CD4-positive, alpha-beta T cell treated with Interleukin-2 at 100 ng/mL for 4 hours (primary cell): ENCODE results near the gene INTS3.
"Not testable (repeated sequence)": the region's sequence is repeated elsewhere in the genome, so short reads cannot be mapped to it uniquely, and the experiment has no call there.

Experiments used
- DNase-seq: peaks from one replicate; pipeline ENCODE4 v3.0.0-alpha.2; 2020; ENCODE audit warnings: low spot score

Gene INTS3

DNA sequence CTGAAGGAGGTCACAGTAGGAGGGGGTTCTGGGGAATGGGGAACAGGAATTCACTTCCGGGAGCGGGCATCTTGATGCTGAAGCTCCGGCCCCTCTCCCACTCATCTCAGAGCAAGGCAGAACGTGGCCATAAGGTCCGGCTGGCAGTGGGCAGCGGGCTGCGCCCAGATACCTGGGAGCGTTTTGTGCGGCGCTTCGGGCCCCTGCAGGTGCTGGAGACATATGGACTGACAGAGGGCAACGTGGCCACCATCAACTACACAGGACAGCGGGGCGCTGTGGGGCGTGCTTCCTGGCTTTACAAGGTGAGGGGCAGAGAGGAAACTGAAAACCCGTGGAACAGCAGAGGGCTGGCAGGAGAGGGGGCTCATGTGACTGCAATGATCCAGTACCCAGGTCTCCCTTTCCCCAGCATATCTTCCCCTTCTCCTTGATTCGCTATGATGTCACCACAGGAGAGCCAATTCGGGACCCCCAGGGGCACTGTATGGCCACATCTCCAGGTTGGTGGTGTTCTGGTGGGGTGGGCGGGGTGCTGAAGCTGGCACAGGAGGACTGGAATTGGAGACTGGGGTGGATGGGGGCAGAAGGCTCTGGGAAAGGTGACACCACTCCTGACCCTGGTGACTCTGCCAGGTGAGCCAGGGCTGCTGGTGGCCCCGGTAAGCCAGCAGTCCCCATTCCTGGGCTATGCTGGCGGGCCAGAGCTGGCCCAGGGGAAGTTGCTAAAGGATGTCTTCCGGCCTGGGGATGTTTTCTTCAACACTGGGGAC lies 50.4 kb downstream of the INTS3 start:
- DNase-seq = no peak

DNA sequence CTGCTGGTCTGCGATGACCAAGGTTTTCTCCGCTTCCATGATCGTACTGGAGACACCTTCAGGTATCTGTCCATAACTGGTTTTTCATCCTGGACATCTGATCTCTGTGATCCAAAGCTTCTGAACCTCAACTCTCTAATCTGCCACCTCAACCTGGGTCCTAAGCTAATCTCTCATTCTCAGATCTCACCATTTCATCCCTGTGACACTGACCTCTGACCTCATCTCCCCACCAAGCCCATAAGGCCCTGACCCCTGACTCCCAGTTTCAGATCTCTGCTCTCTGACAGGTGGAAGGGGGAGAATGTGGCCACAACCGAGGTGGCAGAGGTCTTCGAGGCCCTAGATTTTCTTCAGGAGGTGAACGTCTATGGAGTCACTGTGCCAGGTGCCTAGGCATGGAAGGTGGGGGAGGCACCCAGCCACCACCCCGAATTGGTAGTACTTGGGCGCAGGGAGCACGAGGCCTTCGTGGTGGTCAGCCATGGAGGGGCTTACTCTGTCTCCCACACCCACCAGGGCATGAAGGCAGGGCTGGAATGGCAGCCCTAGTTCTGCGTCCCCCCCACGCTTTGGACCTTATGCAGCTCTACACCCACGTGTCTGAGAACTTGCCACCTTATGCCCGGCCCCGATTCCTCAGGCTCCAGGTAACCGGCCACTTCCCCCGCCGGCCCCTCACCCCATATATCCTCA lies 51.1 kb downstream of the INTS3 start:
- DNase-seq = no peak

DNA sequence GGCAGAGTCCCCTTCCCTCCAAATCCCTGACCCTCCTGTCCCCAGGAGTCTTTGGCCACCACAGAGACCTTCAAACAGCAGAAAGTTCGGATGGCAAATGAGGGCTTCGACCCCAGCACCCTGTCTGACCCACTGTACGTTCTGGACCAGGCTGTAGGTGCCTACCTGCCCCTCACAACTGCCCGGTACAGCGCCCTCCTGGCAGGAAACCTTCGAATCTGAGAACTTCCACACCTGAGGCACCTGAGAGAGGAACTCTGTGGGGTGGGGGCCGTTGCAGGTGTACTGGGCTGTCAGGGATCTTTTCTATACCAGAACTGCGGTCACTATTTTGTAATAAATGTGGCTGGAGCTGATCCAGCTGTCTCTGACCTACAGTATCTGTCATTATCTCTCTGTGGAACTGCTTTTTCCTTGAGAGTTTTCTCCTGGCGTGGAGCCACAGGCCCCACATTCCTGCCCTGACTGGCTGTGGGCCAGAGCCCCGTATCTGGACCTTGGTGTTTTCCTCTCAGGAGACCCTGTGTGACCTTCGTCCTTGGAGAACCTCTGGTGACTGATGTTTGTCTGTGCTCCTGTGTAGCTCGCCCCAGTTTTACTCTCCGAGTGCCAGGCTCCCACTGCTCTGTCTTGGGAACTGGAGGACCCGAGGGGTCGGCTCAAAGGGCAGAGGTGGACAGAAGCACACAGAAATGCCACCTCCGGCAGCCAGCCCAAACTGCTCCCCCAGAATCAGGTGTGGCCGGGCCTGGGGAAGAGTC lies 52.1 kb downstream of the INTS3 start:
- DNase-seq = no peak

DNA sequence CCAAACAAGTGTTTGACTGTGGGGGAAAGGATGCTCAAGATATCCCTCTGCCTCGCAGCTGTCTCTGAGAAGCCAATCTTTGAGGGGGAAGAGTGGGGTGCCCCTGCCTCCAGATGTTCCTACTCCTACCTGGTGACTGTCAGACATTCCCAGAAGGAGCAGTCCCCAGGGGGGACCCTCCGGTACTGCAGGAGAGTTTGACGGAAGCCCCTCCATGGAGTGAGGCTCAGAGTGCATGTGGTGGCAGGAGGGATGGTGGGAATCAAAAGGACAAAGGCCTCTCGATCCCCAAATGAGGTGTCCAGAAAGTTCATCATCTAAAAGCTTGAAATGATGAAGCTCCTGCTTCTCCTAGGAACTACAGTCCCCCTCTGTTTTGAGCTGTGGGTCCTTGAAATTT lies 52.7 kb downstream of the INTS3 start:
- no peak for DNase-seq

DNA sequence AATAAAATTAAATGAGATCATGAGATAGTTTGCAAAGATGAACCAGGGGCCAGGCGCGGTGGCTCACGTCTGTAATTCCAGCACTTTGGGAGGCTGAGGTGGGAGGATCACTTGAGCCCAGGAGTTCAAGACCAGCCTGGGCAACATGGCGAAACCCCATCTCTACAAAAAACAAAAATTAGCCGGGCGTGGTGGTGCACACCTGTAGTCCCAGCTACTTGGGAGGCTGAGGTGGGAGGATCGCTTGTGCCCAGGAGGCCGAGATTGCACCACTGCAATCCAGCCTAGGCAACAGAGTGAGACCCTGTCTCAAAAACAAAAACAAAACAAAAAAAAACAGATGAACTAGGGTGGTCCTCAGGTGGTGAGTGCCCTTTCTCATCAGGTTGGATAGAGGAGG lies 54.8 kb downstream of the INTS3 start:
- not testable (repeated sequence) for DNase-seq

DNA sequence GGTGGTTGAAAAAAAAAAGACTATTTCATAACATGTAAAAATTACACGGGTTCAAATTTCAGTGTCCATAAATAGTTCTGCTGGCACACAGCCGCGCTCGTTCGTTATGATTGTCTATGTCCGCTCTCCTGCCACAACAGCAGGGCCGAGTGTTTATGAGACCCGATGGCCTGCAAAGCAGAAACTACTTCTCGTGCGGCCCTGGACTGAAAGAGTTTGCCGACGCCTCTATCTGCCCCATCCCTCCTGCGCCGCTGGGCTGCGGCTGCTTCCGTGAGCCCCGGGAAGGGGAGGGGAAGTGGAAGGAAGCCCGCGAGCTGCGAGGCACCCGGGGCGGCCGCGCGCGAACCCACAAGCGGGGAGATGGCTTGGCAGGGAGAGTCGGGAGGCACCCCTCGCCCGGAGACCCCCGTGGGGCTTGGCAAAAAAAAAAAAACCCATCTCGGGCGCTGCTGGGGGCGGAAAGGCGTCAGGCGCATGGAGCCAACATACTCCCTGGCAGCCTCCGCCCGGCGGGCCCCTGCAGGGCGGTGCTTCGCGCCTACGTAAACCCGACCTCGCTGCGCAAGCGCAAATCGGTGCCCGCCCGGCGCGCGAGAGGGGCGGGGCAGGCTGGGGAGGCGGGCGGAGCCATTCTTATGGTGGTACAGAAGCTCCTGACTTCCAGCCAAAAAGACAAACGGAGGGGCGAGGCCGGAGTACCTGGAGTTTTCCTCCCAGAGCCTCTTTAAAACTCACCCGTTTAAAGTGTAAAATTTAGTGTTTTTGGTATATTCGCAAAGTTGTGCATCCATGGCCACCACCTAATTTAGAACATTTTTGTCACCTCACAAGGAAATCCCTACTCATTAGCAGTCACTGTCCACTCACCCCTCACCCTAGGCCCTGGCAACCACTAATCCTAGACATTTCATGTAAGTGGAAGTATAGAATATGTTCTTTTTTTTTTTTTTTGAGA lies 55.7 kb downstream of the INTS3 start:
- DNase-seq = peak; percentile 93

DNA sequence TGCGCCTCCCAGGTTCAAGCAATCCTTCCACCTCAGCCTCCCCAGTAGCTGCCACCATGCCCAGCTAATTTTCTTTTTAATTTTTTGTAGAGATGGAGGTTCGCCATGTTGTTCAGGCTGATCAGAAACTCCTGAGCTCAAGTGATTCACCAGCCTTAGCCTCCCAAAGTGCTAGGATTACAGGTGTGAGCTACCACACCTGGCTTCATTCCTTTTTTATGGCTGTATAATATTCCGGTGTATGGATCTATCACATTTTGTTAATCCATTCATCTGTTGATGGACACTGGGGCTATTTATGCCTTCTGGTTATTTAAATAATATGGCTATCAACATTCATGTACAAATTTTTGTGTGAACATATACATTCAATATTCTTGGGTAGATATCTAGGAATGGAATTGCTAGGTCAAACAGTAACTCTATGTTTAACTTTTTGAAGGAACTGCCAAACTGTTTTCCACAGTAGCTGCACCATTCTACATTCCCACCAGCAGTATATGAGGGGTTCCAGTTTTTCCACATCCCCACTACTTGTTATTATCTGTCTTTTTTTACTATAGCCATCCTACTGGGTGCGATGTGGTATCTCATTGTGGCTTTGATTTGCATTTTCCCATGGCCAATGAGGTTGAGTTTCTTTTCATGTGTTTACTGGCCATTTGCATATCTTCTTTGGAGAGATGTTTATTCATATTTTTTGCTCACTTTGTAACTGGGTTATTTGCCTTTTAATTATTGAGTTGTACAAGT lies 58.4 kb downstream of the INTS3 start:
- no peak for DNase-seq

DNA sequence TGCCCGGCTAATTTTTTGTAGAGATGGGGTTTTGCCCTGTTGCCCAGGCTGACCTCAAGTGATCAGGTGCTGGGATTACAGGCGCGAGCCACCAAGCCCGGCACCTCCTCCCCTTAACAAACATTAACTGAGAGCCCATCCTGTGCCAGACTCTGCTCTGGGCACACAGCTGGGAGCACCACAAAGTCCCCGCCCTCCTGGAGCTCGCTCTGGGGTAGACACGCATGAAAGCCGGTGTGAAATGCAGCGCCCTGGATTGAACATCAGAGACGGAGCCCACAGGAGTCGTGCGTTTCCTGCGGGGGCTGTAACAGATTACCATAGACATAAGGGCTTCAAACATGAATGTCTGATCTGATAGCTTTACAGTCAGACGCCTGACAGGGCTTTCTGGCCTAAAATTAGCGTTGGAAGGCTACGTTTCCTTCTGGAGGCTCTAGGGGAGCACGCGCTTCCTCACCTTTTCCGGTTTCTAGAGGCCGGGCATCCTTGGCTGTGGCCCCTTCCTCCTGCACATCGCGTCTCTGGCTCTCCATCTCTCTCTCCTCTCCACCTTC lies 61.7 kb downstream of the INTS3 start:
- DNase-seq = no peak

DNA sequence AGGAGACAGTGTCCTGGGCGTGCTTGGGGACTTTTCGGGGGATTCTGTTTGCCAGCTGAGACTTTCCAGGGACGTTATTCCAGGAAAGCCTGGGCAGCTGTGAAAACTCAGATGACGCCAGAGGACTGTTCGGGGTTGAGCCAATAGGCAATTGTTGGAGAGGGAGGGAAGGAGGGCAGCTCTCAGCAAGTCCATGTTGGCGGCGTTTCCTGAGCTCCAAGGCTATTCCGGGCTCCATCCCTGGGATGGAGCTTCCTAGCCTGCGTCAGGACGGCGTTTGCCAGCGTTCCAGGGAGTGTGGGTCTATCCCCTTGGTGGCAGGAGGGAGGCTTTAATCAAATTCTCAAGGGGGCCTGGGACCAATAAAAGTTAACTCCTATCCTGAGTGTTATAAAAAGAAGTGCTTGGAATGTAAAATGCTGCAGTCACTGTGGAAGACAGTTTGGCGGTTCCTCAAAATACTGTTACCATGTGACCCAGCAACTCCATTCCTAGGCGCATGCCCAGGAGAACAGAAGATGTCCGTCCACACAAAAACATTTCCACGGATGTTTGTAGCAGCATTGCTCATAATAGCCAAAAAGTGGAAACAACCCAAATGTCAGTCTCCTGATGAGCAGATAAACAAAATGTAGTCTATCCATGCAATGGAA lies 62.6 kb downstream of the INTS3 start:
- DNase-seq = no peak

DNA sequence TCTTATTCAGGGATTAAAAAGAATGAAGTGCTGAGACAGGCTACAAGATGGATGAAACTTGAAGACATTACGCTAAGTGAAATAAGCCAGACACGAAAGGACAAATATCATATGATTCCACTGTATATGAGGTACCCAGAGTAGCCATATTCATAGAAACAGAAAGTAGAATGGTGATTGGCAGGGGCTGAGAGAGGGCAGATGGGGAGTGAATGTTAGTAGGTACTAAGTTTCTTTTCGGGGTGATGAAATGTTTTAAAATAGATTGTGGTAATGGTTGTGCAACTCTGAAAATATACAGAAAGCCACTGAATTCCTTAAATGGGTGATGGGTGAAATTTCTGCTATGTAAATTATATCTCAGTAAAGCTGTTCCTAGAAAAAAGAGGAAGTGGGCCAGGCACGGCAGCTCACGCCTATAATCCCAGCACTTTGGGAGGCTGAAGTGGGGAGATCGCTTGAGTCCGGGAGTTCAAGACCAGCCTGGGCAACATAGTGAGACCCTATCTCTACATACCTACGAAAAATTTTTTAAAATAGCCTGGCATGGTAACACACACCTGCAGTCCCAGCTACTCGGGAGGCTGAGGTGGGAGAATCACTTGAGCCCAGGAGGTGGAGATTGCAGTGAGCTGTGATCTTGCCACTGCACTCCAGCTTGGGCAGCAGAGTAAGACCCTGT lies 63.3 kb downstream of the INTS3 start:
- peak; percentile 32 for DNase-seq

DNA sequence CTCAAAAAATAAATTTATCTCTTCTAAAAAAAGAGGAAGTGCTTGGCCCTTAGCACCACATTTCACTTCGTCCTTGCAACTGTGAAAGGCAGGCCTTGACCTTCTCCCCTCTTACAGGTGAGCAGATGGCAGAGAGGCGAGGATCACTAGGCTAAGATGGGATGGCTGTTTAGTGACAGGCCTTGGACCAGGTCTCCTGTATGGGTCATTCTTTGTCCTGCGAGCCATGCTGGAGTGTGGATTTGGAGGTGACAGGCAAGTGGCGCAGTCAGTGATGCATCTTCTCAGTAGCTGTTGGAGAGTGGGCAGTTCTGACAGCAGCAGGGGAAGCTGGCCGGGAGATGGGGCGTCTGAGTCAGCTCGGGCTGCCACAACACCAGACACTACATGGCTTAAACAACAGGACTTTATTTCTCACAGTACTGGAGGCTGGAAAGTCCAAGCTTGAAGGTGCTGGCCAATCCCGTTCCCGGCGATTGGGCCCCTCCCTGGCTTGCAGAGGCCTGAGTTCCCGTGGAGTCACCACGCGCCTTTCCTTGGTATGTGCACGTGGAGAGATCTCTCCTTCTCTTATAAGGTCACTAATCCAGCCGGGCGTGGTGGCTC lies 63.9 kb downstream of the INTS3 start:
- no peak for DNase-seq

DNA sequence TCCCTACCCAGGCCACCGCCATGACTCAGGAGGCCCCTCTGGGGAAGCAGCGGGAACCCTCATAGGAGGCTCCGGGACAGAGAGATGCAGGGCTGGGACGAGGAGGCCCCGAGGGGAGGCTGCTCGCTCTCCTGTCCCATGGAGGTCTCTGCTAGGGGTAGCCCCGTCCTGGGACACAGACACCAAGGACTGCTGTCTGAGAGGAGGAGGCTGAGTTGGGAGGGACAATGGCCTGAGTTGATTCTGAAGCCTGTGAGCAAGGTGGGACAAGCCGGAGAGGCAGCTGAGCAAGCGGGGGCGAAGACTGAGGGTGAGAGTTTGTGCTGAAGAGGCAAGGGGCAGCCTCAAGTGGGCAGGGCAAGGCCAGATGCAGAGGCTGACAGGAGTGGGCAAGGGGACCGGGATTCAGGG lies 64.8 kb downstream of the INTS3 start:
- DNase-seq = no peak

DNA sequence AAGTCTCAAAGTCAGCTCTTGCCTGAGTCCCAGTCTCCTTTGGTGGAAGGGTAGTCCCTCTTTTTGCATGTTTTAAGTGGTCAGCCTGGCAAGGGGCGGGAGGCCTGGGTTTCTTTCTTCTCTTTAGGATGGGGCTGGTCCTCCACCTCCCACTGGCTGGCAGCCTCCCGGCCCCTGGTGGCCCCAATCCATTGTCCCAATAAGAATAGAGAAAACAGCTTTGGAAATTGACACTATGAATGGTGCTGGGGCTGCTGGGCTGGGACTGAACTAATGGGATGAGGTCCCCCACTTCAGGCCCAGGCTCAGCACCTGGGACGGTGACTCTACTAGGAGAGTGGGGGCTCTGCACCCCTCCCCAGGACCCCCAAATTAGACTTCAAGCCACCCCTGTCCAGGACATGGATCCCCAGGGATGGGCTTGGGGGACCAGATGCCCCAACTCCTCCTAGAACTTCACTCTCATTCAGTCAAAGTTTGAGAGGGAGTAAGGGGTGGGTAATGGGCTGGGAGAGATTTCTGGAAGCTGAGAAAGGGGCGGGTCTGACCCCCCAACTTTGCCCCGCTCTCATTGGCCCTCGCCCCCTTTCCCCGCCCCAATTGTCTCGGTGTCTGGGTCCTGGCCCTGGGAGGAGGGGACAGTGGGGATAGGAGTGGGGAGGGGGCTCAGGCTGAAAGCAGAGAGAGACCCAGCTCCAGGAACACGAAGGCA lies 65.6 kb downstream of the INTS3 start:
- no peak for DNase-seq

DNA sequence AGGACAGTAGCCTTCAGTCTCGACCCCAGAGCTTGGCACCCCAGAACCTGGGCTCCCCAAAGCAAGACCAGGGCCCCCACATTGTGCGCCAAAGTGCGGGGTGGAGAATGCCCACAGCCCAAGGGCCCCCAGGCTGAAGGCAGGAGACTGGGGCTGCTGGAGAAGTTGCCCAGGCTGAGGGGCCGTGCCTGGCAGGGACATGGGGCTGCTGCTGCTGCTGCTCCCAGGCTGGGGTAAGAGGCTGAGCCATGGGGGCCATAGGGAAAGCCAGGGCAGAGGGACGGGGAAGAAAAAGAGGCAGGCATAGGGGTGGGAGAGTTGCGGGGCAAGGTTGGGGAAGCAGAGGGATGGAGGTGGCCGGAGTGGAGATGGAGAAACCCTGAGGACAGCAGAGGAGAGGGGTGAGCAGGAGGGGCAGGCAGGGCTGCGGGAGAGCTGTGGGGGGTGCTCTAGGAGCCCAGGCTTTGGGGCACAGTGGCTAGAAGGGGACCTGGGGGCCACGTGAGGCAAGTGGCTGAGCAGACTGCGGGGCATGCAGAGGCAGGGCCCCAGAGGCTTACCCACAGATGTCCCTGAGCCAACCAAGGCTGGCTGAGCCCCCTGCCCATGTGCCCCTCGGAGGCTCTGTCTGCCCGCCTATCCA lies 66.2 kb downstream of the INTS3 start:
- DNase-seq = no peak

DNA sequence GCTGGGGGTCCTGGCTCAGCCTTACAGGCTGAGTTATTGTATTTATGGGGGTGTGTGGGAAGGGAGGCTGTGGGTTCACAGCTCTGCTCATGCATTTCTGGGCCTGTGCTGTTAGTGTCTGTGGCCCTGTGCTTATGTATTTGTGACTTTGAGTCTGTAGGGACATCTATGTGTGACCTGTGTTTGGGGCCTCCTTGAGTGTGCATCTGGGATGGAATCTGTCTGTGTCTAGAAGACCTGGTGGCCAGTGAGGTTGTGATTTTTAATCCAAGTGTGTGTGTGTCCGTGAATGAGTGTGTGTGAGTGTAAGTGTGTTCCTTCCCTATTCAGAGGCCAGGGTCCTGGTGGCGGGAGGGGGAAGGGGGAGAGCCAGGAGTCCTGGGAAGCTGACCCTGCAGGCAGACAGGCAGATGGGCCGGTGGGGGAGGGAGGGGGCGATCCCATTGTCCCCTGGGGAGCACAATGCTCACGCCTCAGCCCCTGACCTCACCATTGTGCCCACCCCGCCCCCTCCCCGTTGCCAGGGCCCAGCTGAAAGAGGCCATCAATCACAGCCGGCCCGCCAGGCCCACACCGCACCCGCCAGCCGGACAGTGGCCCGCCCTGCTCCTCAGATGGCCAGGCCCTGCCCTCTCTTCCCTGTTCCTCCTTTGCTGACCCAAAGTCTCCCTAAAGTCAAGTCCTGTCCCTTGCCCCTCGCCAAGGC lies 66.9 kb downstream of the INTS3 start:
- DNase-seq = no peak

DNA sequence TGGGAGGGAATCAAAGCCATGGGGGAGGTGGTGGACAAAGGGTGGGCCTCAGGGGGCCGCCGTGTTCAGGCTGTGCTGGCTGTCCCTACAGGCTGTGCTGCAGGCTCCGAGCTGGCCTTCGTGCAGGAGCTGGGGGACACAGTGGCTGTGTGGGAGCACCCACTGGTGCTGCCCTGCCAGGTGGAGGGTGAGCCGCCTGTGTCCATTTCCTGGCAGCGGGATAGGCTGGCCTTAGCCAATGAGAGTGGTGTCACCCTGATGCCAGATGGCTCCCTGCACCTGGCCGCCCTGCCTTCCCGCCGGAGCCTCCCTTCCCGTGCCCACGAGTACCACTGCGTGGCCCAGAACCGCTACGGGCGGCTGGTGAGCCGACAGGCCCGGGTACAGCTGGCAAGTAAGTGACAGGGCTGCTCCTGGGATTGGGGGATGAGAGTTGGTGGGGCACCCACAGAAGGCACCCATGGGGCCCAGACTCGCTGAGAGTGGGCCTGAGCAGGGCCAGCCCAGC lies 67.5 kb downstream of the INTS3 start:
- no peak for DNase-seq
